Measurements from ENCODE around the gene FXYD2.

Gene FXYD2

DNA sequence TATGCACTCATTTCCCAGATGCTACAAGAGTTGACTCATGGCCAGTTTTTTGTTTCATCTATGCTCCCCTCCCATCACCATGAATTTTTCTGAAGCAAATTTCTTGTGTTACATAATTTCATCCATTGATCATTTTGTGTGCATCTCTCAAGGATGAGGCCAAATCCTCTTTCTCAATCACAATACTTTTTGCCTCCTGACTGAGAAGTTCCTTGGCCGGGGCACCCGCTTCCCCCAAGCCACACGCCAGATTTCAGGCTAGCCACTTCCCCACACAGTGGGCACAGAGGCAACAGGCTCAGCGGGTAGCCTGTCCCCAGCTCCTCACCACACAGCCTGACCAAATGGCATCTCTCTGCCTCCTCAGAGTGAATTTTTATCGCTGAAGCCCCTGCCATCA lies 17.7 kb downstream of the FXYD2 start:
- CTCF ChIA-PET: interaction anchor here (1.0 to 4.6 kb wide), 4 partner anchors 11 to 381 kb away, joined by 3 to 48 read pairs (median 19); no protein-coding TSS in a partner anchor
- POLR2A ChIA-PET: no interaction called here
- no peak for DNase-seq (ENCODE audit: extremely low spot score)
- no peak for TF ChIP-seq L3MBTL2 (conservative IDR thresholded peaks at IDR 0.05)
- no peak for TF ChIP-seq FOXA1 (IDR thresholded peaks at IDR 0.05)
- TF ChIP-seq NFRKB (IDR thresholded peaks at IDR 0.05): no peak
- TF ChIP-seq LEF1 (IDR thresholded peaks at IDR 0.05; ENCODE audit: borderline replicate concordance): no peak
- no peak for TF ChIP-seq SP1 (IDR thresholded peaks at IDR 0.05)
- no peak for TF ChIP-seq BHLHE40 (IDR thresholded peaks at IDR 0.05; ENCODE audit: borderline replicate concordance)
- TF ChIP-seq CTBP1 (IDR thresholded peaks at IDR 0.05; ENCODE audit: borderline replicate concordance): no peak
- TF ChIP-seq SUZ12 (IDR thresholded peaks at IDR 0.05): no peak
- no peak for TF ChIP-seq FOXM1 (IDR thresholded peaks at IDR 0.05; ENCODE audit: borderline replicate concordance)
- TF ChIP-seq ZNF384 (IDR thresholded peaks at IDR 0.05): no peak

DNA sequence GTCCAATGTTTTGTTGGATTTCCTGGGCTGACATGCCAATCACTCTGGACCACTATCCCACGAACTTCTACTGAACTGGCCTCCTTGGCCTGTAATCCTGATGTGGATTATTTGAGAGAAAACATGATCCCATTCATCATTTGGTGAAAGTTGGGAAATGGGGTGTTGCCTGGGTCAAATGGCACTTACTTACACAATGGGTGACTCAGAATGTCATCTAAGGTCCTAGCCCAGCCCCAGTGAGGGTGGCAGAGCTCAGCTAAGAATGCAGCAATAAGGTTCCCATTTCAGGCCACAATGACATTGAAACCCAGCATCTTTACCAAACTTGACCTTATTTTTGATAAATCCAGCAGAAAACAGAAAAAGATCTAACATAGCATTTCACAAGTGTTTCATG lies 19.5 kb downstream of the FXYD2 start:
- CTCF ChIA-PET: no interaction called here
- no peak for TF ChIP-seq NFRKB (IDR thresholded peaks at IDR 0.05)
- no peak for TF ChIP-seq HDGF (IDR thresholded peaks at IDR 0.05; ENCODE audit: borderline replicate concordance)
- TF ChIP-seq FOXK2 (IDR thresholded peaks at IDR 0.05): no peak
- TF ChIP-seq BHLHE40 (IDR thresholded peaks at IDR 0.05; ENCODE audit: borderline replicate concordance): no peak
- no peak for TF ChIP-seq ELF4 (IDR thresholded peaks at IDR 0.05)
- no peak for TF ChIP-seq ZNF384 (IDR thresholded peaks at IDR 0.05)
- no peak for TF ChIP-seq FOXA1 (IDR thresholded peaks at IDR 0.05)
- TF ChIP-seq TARDBP (IDR thresholded peaks at IDR 0.05): no peak
- TF ChIP-seq SP1 (IDR thresholded peaks at IDR 0.05): no peak
- TF ChIP-seq SUZ12 (IDR thresholded peaks at IDR 0.05): no peak
- TF ChIP-seq ARNT (IDR thresholded peaks at IDR 0.05): no peak
- no peak for TF ChIP-seq L3MBTL2 (conservative IDR thresholded peaks at IDR 0.05)
- no peak for TF ChIP-seq LEF1 (IDR thresholded peaks at IDR 0.05; ENCODE audit: borderline replicate concordance)
- TF ChIP-seq CTBP1 (IDR thresholded peaks at IDR 0.05; ENCODE audit: borderline replicate concordance): no peak
- TF ChIP-seq, protein P1, sequence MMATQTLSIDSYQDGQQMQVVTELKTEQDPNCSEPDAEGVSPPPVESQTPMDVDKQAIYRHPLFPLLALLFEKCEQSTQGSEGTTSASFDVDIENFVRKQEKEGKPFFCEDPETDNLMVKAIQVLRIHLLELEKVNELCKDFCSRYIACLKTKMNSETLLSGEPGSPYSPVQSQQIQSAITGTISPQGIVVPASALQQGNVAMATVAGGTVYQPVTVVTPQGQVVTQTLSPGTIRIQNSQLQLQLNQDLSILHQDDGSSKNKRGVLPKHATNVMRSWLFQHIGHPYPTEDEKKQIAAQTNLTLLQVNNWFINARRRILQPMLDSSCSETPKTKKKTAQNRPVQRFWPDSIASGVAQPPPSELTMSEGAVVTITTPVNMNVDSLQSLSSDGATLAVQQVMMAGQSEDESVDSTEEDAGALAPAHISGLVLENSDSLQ (IDR thresholded peaks at IDR 0.05): no peak
- no peak for TF ChIP-seq FOXM1 (IDR thresholded peaks at IDR 0.05; ENCODE audit: borderline replicate concordance)
- DNase-seq (ENCODE audit: extremely low spot score): no peak
- POLR2A ChIA-PET: no interaction called here

DNA sequence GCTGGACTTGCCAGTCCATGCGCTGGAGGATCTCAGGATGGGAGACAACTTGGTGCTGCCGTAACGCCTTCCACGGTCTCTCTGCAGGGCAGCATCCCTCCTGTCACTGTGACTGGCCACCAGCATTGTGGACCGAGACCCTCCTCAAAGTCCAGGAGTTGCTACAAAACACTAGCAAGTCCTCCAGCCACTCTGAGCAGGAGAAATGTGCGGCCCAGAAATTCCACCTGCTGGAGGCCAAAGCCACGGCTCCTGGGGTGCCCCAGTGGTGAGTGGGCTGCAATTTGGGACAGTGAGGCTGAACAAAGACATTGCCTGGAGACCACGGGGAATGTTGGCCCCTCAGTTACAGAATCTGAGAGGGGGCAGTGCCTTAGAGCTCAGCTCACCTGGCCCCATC lies 20.6 kb downstream of the FXYD2 start:
- CTCF ChIA-PET: no interaction called here
- POLR2A ChIA-PET: no interaction called here
- no peak for DNase-seq (ENCODE audit: extremely low spot score)
- TF ChIP-seq ELF4 (IDR thresholded peaks at IDR 0.05) (no peak), ARNT (IDR thresholded peaks at IDR 0.05) (no peak), LEF1 (IDR thresholded peaks at IDR 0.05; ENCODE audit: borderline replicate concordance) (no peak), FOXA1 (IDR thresholded peaks at IDR 0.05) (no peak), L3MBTL2 (conservative IDR thresholded peaks at IDR 0.05) (no peak), HDGF (IDR thresholded peaks at IDR 0.05; ENCODE audit: borderline replicate concordance) (no peak), BHLHE40 (IDR thresholded peaks at IDR 0.05; ENCODE audit: borderline replicate concordance) (no peak), NFRKB (IDR thresholded peaks at IDR 0.05) (no peak), SP1 (IDR thresholded peaks at IDR 0.05) (no peak), FOXM1 (IDR thresholded peaks at IDR 0.05; ENCODE audit: borderline replicate concordance) (no peak), FOXK2 (IDR thresholded peaks at IDR 0.05) (no peak), SUZ12 (IDR thresholded peaks at IDR 0.05) (no peak), ZNF384 (IDR thresholded peaks at IDR 0.05) (no peak), TARDBP (IDR thresholded peaks at IDR 0.05) (no peak), CTBP1 (IDR thresholded peaks at IDR 0.05; ENCODE audit: borderline replicate concordance) (no peak)
- TF ChIP-seq, protein P1 (IDR thresholded peaks at IDR 0.05): no peak

DNA sequence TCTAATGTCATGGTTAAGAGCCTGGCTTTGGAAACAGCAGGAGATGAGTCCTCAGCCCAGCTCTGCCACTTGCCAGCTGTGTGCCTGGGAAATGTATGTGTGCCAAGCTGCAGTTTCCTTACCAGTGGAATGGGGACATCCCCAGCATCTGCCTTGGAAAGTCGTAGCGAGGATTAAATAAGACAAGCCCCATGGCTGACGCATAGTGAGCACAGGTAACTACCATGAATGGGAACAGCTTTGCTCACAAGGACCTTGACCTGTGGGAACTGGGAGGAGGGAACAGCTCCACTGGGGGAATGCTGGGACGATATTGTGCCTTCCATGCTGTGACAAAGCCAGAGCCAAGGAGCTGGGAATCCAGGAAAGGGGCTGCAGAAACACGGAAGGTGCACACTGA lies 24.9 kb downstream of the FXYD2 start:
- POLR2A ChIA-PET: no interaction called here
- DNase-seq (ENCODE audit: extremely low spot score): no peak
- CTCF ChIA-PET: no interaction called here

DNA sequence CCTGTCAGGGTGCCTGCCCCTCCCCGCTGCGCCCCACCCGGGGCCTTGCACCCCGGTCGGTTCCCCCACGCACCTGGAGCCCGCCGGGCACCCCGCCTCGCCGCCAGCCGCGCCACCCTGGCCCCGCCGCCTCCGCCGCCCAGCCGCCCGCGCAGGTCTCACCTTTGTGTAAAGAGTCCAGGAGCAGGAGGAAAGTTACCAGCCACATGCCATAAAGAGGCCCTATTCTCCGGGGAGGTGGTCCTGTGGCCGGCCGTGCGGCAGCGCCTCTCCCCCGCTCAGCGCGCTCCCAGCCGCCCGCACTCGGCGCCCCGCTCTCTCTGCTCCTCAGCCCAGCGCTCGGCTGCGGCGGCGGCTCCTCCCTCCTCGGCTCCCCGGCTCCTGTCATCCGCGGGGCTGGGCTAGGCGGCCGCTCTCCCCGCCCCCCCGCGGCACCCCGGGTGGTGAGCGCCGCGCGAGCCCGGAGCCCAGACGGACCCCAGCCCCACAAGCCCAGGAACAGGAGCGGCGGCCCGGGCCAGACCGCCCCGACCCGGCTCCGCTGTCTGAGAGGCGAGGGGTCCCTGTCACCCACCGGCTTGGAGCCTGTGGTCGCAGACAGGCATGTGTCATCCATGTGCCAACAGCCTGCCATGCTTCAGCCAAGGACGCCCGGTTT lies 27.5 kb downstream of the FXYD2 start, which contains the start of gene DSCAML1:
Gene DSCAML1, minus strand, starts transcription at position 345 of the 658 bp plus-strand sequence. Its CDS starts 137 bp downstream, at position 208.
- no peak for DNase-seq (ENCODE audit: extremely low spot score)
- ChIA-PET POLR2A (no interaction called here), CTCF (no interaction called here)
- TF ChIP-seq SP1 (IDR thresholded peaks at IDR 0.05) (no peak), NFRKB (IDR thresholded peaks at IDR 0.05) (no peak), FOXA1 (IDR thresholded peaks at IDR 0.05) (no peak), LEF1 (IDR thresholded peaks at IDR 0.05; ENCODE audit: borderline replicate concordance) (no peak), FOXM1 (IDR thresholded peaks at IDR 0.05; ENCODE audit: borderline replicate concordance) (no peak), L3MBTL2 (conservative IDR thresholded peaks at IDR 0.05) (no peak), TARDBP (IDR thresholded peaks at IDR 0.05) (no peak), ARNT (IDR thresholded peaks at IDR 0.05) (no peak), SUZ12 (IDR thresholded peaks at IDR 0.05) (no peak), BHLHE40 (IDR thresholded peaks at IDR 0.05; ENCODE audit: borderline replicate concordance) (no peak), ZNF384 (IDR thresholded peaks at IDR 0.05) (no peak)
- TF ChIP-seq, protein P1 (IDR thresholded peaks at IDR 0.05): no peak

More for the DNA sequence above, 24.9 kb downstream of the FXYD2 start:
- no peak for TF ChIP-seq NFRKB (IDR thresholded peaks at IDR 0.05)
- no peak for TF ChIP-seq L3MBTL2 (conservative IDR thresholded peaks at IDR 0.05)
- no peak for TF ChIP-seq HDGF (IDR thresholded peaks at IDR 0.05; ENCODE audit: borderline replicate concordance)
- TF ChIP-seq CTBP1 (IDR thresholded peaks at IDR 0.05; ENCODE audit: borderline replicate concordance): no peak

DNA sequence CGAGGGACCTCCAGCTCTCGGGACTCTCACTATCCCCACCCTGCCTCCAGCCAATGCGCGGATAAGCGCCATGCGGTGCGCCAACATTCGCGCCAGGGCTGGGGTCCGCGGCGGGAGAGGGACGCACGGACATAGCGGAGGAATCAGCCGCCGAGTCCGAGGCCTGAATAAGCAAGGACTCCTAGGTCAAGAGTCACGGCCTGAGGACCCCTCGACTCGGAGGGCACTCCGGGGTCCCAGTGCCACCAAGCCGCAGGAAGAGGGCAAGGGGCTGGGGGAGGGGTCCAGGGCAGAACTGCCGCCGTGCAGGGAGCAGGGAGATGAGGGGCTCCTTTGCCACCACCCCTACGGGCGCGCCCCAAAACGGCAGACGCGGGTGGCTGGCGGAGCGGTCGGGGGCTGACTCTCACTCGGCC lies 28.1 kb downstream of the FXYD2 start:
- POLR2A ChIA-PET: no interaction called here

More for the DNA sequence above, 28.1 kb downstream of the FXYD2 start:
- CTCF ChIA-PET: no interaction called here
- DNase-seq (ENCODE audit: extremely low spot score): no peak
- TF ChIP-seq CTBP1 (IDR thresholded peaks at IDR 0.05; ENCODE audit: borderline replicate concordance) (no peak), LEF1 (IDR thresholded peaks at IDR 0.05; ENCODE audit: borderline replicate concordance) (no peak), HDGF (IDR thresholded peaks at IDR 0.05; ENCODE audit: borderline replicate concordance) (no peak), SP1 (IDR thresholded peaks at IDR 0.05) (no peak), TARDBP (IDR thresholded peaks at IDR 0.05) (no peak), FOXM1 (IDR thresholded peaks at IDR 0.05; ENCODE audit: borderline replicate concordance) (no peak), FOXK2 (IDR thresholded peaks at IDR 0.05) (no peak)
- TF ChIP-seq, protein P1 (IDR thresholded peaks at IDR 0.05): no peak
